Measurements from ENCODE around the gene PAPPA2.

DNA sequence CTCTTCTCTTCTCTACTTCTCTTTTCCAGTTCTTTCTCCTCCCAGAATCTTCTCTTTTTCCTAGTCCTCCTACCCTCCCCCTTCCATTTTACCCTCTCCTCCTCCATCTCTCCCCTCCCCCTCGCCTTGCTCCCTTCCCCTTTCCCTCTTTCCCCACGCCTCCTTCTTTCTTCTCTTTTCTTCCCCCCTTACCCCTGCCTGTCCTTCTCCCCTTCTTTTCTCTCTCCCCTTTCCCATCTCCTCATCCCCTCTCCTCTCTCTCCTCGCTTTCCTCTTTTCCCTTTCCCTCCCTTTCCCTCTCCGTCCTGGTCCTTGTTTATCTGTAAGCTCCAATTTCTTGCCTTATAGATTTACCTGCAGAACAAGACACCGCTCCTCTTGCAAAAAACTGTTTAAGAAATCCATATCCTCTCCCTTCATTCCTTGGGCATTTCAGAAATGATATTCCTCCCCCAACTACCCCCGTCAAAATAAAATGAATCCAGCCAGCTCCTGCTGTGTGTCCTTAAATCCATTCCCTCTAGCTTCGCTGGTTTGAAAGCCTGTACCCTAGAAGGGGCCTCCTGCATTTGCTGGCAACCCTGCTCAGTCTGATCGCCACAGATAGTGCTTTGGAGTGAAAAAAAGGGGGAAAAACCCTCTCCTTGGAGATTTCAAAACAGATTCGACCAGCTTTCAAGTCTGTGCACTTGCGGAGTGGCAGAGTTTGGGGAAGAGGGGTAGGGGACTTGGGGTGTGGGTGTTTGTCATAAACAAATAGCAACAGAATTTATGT lies 89.4 kb downstream of the PAPPA2 start:
- TF ChIP-seq, protein P1, sequence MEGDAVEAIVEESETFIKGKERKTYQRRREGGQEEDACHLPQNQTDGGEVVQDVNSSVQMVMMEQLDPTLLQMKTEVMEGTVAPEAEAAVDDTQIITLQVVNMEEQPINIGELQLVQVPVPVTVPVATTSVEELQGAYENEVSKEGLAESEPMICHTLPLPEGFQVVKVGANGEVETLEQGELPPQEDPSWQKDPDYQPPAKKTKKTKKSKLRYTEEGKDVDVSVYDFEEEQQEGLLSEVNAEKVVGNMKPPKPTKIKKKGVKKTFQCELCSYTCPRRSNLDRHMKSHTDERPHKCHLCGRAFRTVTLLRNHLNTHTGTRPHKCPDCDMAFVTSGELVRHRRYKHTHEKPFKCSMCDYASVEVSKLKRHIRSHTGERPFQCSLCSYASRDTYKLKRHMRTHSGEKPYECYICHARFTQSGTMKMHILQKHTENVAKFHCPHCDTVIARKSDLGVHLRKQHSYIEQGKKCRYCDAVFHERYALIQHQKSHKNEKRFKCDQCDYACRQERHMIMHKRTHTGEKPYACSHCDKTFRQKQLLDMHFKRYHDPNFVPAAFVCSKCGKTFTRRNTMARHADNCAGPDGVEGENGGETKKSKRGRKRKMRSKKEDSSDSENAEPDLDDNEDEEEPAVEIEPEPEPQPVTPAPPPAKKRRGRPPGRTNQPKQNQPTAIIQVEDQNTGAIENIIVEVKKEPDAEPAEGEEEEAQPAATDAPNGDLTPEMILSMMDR (conservative IDR thresholded peaks at IDR 0.05; ENCODE audit: low read depth, low read length) = no peak
- TF ChIP-seq EZH2 (IDR thresholded peaks at IDR 0.05; ENCODE audit: borderline replicate concordance, low read depth, low read length, poor library complexity, severe bottlenecking) = no peak
